Measurements from ENCODE around the gene HAGHL.

- TF ChIP-seq CTCF (conservative IDR thresholded peaks at IDR 0.05 in 1 of 2, IDR thresholded peaks at IDR 0.05 in 1 of 2; ENCODE audit: low read depth in 1 of 2, low read length in 2 of 2) (no peak), EZH2 (IDR thresholded peaks at IDR 0.05; ENCODE audit: low read length, missing control alignments) (no peak)
Measured at GRCh38 chr16:741986-742629, 15.2 kb downstream of the HAGHL start.

All from fibroblast of lung (primary cell).